ENCODE data around the gene CRABP2. TPM values are rescaled to one million over a fixed set of nuclear protein-coding genes. Genes with fewer than 3 reads are reported as not detected.

The CRABP2 gene
- total and polyA plus RNA-seq, 10 of the 15 experiments (the other 5 are each of a cell fraction or from before 2014, with no cell fraction given) = 0.21 to 1.3 (median 0.41) TPM

DNA sequence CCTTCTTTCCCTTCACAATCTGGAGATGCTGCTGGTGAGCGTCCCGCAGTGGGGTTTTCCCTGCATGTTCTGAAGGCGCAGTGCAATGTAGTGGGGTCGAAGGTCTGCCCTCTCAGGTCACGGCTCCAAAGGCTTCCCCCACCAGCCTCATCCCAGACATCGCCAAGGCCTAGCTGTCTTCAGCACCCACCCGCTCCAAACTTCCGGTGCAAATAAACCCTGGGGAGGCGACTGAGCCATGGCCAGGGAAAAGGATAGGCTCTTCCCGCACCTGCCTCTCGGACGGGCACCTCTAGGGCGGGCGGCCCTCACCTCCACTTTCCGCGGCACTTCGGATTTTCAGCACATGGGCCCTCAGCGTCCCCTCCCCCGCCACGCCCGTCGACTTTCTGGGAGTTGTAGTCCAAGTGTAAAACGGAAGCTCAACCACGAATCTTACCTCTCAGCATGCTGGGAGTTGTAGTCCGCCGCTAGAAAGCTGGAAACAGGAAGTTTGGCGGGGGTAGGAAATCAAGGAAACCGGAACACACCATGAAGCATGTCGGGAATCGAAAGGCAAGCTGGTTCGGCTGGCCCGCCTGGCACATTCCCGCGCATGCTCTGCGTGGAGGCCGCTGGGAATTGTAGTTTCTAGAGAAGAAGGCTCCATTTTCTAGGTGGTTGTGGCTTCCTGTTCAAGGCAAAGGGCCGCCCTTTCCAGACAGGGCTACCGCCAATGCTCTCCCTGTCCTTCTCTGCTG lies 35.5 kb upstream of the CRABP2 start, which contains the start of gene MRPL24 (continued):
- TF ChIP-seq SMAD1 (IDR thresholded peaks at IDR 0.05; ENCODE audit: low read depth, partially characterized antibody) (no peak), ZNF217 (IDR thresholded peaks at IDR 0.05) (no peak), ZSCAN29 (IDR thresholded peaks at IDR 0.05) (no peak), TCF3 (IDR thresholded peaks at IDR 0.05; ENCODE audit: borderline replicate concordance, insufficient read depth, low read depth, low read length) (no peak), CHD1 (IDR thresholded peaks at IDR 0.05; ENCODE audit: low read depth, low read length) (no peak), TAF1 (IDR thresholded peaks at IDR 0.05; ENCODE audit: borderline replicate concordance, low read depth, low read length) (peak; percentile 60; the same call in 1 of the 2 replicates), NFYA (IDR thresholded peaks at IDR 0.05; ENCODE audit: borderline replicate concordance, low read depth, low read length) (no peak), CBX3 (IDR thresholded peaks at IDR 0.05; ENCODE audit: borderline replicate concordance, low read depth) (no peak), CBX5 (IDR thresholded peaks at IDR 0.05; ENCODE audit: low read depth) (no peak), E2F8 (IDR thresholded peaks at IDR 0.05; ENCODE audit: low read depth, partially characterized antibody) (peak; percentile 91), SUZ12 (IDR thresholded peaks at IDR 0.05; ENCODE audit: unreplicated experiment) (no peak), ZBTB40 (IDR thresholded peaks at IDR 0.05; ENCODE audit: borderline replicate concordance) (peak; percentile 98), NR2F1 (conservative IDR thresholded peaks at IDR 0.05) (peak; percentile 94), YY1 (IDR thresholded peaks at IDR 0.05; ENCODE audit: low read depth, low read length) (peak; percentile 96), USF2 (IDR thresholded peaks at IDR 0.05; ENCODE audit: borderline replicate concordance, low read depth, low read length) (no peak)
- TF ChIP-seq, protein P1, sequence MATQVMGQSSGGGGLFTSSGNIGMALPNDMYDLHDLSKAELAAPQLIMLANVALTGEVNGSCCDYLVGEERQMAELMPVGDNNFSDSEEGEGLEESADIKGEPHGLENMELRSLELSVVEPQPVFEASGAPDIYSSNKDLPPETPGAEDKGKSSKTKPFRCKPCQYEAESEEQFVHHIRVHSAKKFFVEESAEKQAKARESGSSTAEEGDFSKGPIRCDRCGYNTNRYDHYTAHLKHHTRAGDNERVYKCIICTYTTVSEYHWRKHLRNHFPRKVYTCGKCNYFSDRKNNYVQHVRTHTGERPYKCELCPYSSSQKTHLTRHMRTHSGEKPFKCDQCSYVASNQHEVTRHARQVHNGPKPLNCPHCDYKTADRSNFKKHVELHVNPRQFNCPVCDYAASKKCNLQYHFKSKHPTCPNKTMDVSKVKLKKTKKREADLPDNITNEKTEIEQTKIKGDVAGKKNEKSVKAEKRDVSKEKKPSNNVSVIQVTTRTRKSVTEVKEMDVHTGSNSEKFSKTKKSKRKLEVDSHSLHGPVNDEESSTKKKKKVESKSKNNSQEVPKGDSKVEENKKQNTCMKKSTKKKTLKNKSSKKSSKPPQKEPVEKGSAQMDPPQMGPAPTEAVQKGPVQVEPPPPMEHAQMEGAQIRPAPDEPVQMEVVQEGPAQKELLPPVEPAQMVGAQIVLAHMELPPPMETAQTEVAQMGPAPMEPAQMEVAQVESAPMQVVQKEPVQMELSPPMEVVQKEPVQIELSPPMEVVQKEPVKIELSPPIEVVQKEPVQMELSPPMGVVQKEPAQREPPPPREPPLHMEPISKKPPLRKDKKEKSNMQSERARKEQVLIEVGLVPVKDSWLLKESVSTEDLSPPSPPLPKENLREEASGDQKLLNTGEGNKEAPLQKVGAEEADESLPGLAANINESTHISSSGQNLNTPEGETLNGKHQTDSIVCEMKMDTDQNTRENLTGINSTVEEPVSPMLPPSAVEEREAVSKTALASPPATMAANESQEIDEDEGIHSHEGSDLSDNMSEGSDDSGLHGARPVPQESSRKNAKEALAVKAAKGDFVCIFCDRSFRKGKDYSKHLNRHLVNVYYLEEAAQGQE (IDR thresholded peaks at IDR 0.05; ENCODE audit: low read depth, low read length) = no peak

Data from GM12878 (cell line).